EH (cell line): Measurements from ENCODE around the gene C11orf91.
"Not testable (repeated sequence)": the region's sequence is repeated elsewhere in the genome, so short reads cannot be mapped to it uniquely, and the experiment has no call there.

Experiments
- DNase-seq: peaks from one replicate; pipeline ENCODE4 v3.0.0-alpha.2; 2015; ENCODE audit warnings: low read depth

Gene C11orf91

GRCh38 chr11:33669598-33670249, 30.9 kb downstream of the C11orf91 start:
- no peak for DNase-seq

- DNase-seq, result no peak
Observed at GRCh38 chr11:33668951-33669596, 31.6 kb downstream of the C11orf91 start.

- no peak for DNase-seq
Observed at GRCh38 chr11:33668468-33668825, 32.2 kb downstream of the C11orf91 start.

GRCh38 chr11:33667819-33668467, 32.7 kb downstream of the C11orf91 start:
- no peak for DNase-seq

GRCh38 chr11:33665350-33666106, 35.1 kb downstream of the C11orf91 start:
- DNase-seq, result no peak

GRCh38 chr11:33664827-33665226, 35.8 kb downstream of the C11orf91 start:
- DNase-seq, result no peak

GRCh38 chr11:33664166-33664565, 36.5 kb downstream of the C11orf91 start:
- no peak for DNase-seq

GRCh38 chr11:33663121-33663520, 37.5 kb downstream of the C11orf91 start:
- no peak for DNase-seq

GRCh38 chr11:33661526-33661925, 39.1 kb downstream of the C11orf91 start:
- not testable (repeated sequence) for DNase-seq

- DNase-seq, result no peak
Observed at GRCh38 chr11:33660962-33661361, 39.7 kb downstream of the C11orf91 start.

GRCh38 chr11:33659370-33660139, 41.1 kb downstream of the C11orf91 start:
- no peak for DNase-seq

- no peak for DNase-seq
Observed at GRCh38 chr11:33658195-33658900, 42.3 kb downstream of the C11orf91 start.

GRCh38 chr11:33657757-33658156, 42.9 kb downstream of the C11orf91 start:
- no peak for DNase-seq

- no peak for DNase-seq
Observed at GRCh38 chr11:33656768-33657167, 43.9 kb downstream of the C11orf91 start.

- DNase-seq, result no peak
Observed at GRCh38 chr11:33655842-33656600, 44.6 kb downstream of the C11orf91 start.

GRCh38 chr11:33654594-33654993, 46.0 kb downstream of the C11orf91 start:
- no peak for DNase-seq

- peak; percentile 21 for DNase-seq
Observed at GRCh38 chr11:33652930-33653329, 47.7 kb downstream of the C11orf91 start.

- DNase-seq, result no peak
Observed at GRCh38 chr11:33652431-33652830, 48.2 kb downstream of the C11orf91 start.

- DNase-seq, result peak; percentile 35
Observed at GRCh38 chr11:33651990-33652389, 48.6 kb downstream of the C11orf91 start.

- no peak for DNase-seq
Observed at GRCh38 chr11:33651555-33651954, 49.1 kb downstream of the C11orf91 start.

- DNase-seq, result no peak
Observed at GRCh38 chr11:33649944-33650343, 50.7 kb downstream of the C11orf91 start.
